ENCODE measurements around the gene RNGTT.
A peak's percentile ranks its signal among the peaks of the same experiment; 100 is the strongest.

RNGTT gene

DNA sequence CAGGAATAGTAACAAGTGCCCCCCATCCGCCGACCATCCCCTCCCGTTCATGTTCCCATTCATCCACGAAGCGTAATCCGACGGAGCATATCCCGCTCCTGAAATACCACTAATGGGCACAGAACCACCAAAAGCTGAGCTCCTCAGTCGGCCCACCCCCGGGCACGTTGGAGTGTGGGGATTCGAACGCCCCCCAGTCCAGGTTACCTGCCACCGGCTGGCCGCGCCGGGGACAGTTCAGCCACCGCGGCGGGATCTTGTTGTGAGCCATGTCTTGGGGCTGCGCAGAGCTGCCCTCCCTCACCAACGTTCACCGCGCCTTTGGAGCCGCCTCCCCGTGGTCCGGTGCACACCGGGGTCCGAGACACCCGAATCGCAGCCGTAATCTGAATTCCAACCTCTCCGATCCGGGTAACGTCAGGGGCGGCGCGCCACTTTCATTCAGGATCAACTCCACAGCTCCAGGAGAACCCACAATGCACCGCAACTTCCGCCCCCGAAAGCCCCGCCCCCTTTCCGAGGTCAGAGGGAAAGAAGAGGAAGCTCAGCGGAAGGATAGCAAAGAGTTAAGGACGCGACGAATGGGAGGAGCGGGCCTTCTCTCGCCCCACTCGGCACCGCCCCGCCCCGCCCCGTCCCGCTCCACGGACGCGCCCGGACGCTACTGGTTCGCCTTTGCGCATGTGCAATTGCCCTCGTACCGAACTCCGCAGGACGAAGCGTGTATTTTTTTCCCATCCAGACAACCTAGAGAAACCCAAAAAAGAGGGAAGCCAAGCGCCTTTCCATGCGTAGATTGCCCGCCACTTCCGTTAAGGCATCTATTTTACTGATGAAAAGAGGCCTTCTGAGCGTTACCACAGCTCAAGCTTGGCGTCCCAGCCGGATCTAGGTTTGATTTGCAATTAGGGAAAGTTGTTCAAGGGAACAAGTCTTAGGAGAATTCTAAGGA is at the start of gene RNGTT:
TSS of gene RNGTT (minus strand) at position 480 of the 952 bp plus-strand sequence. CDS start at position 271, 209 bp downstream.
- peak; percentile 97 for DNase-seq (ENCODE audit: low spot score)
- TF ChIP-seq, protein P1, sequence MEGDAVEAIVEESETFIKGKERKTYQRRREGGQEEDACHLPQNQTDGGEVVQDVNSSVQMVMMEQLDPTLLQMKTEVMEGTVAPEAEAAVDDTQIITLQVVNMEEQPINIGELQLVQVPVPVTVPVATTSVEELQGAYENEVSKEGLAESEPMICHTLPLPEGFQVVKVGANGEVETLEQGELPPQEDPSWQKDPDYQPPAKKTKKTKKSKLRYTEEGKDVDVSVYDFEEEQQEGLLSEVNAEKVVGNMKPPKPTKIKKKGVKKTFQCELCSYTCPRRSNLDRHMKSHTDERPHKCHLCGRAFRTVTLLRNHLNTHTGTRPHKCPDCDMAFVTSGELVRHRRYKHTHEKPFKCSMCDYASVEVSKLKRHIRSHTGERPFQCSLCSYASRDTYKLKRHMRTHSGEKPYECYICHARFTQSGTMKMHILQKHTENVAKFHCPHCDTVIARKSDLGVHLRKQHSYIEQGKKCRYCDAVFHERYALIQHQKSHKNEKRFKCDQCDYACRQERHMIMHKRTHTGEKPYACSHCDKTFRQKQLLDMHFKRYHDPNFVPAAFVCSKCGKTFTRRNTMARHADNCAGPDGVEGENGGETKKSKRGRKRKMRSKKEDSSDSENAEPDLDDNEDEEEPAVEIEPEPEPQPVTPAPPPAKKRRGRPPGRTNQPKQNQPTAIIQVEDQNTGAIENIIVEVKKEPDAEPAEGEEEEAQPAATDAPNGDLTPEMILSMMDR (IDR thresholded peaks at IDR 0.05; ENCODE audit: extremely low read depth, missing control alignments): no peak

DNA sequence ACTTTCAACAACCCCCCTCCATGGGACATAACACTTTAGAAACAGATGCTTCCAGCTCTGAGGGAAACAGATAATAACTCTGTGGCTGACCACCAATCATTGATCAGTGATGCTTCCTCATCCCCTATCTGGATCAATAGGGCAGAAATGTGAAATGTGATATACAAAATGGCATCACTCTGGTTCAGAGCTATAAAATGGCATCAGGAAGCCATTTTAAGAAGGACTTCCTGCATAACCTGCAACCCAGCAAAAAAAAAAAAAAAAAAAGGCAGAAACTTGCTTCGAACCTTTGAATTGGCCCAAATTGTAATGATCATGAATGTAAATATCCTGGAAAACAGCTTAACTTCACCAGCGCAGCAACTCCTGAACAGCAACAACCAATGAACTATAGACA is 48.0 kb upstream of the RNGTT start:
- no peak for DNase-seq (ENCODE audit: low spot score)
- TF ChIP-seq, protein P1 (IDR thresholded peaks at IDR 0.05; ENCODE audit: extremely low read depth, missing control alignments): no peak

DNA sequence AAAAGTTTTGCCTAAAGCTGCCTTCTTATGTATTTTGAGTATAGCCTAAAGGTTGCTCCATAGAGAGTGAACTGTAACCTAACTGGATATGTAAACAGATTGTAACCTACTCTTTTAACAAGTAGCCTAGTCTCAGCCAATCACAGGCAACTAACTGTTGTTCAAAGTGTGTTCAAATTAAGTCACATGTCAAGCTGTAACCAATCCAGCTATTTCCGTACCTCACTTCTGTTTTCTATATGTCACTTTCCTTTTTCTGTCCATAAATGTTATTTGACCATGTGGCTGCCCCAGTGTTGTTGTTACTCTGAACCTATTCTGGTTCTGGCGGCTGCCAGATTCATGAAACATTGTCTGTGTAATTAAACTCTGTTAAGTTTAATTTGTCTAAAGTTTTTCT is 47.4 kb upstream of the RNGTT start:
- DNase-seq (ENCODE audit: low spot score): no peak
- TF ChIP-seq, protein P1 (IDR thresholded peaks at IDR 0.05; ENCODE audit: extremely low read depth, missing control alignments): no peak

DNA sequence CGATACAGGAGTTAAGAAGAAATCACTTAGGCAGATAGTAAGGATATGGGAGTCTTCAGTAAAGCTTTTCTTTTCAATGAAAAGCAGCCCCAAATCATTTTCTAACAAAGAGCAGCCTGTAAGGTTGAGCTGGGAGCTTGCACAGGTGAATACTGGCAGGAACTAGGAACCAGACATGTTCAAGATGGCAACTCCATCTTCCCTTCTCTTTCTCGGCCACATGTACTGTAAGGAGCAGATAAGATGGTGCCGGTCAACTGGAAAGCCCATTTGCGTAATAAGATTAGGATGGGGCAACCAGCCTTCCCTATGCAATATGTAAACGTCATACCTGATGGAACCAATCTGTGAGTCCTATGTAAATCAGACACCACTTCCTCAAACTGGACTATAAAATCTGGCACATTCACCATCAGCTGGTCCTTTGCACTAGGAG is 46.2 kb upstream of the RNGTT start:
- TF ChIP-seq, protein P1 (IDR thresholded peaks at IDR 0.05; ENCODE audit: extremely low read depth, missing control alignments): no peak
- DNase-seq (ENCODE audit: low spot score): no peak

DNA sequence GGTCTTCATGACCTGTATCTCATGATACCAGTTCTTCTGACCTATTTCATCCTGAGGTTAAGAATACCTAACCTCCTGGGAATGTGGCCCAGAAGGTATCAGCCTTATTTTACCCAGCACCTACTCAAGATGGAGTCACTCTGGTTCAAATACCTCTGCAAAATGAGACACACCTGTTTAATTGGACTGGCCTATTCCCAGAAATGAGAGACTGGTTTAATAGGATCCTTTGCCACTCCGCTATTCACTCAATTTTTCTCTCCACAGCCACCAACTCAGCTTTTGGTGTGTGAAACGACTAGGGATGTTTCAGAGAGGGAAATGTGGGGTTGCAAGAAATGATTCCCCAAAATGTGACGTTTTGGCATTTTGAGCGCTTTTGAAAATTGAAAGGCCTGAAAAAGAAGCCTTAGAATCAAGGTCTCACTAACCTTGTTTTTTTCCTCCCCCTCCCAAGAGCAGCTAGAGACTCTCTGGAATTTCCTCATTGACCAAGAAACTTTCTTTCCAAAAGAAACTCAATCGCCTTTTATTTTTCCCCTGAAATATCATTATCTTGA is 45.5 kb upstream of the RNGTT start:
- TF ChIP-seq, protein P1 (IDR thresholded peaks at IDR 0.05; ENCODE audit: extremely low read depth, missing control alignments): no peak
- DNase-seq (ENCODE audit: low spot score): no peak

DNA sequence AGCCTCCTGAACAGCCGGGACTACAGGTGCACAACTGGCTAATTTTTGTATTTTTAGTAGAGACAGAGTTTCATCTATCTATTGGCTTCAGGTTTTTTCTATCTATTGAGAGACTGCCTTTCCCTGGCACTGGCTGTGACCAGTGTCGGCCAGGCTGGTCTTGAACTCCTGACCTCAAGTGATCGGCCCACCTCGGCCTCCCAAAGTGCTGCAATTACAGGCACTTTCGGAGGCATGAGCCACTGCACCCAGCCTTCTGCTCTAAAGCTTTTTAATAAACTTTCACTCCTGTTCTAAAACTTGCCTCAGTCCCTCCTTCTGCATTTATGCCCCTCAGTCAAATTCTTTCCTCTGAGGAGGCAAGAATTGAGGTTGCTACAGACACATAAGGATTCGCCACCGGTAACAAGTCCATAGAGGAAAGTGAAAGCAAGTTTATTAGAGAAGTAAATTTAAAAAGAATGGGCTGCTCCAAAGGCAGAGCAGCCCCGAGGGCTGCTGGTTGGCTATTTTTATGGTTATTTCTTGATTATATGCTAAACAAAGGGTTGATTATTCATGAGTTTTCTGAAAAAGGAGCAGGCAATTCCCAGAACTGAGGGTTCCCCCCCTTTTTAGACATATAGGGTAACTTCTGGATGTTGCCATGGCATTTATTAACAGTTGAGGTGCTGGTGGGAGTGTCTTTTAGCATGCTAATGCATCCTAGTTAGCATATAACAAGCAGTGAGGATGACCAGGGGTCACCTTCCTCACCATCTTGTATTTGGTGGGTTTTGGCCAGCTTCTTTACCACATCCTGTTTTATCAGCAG is 44.8 kb upstream of the RNGTT start:
- DNase-seq (ENCODE audit: low spot score): no peak
- TF ChIP-seq, protein P1 (IDR thresholded peaks at IDR 0.05; ENCODE audit: extremely low read depth, missing control alignments): no peak

Data from GM20000 (cell line).